ENCODE data around the gene FHAD1. TPM values are rescaled to one million over a fixed set of nuclear protein-coding genes. Genes with fewer than 3 reads are reported as not detected.

The FHAD1 gene
- polyA plus RNA-seq, 1 of the 3 experiments (the other 2 are of a cell fraction), result 0.48 TPM

- H3K4me2 ChIP-seq, result no peak overlapping the region
- CTCF ChIA-PET, result no interaction called here
- no peaks in the 10 kb centered on the region for H3K9me2 ChIP-seq
These were observed 79.9 kb downstream of the FHAD1 start for GRCh38 chr1:15326691-15327588.

More at GRCh38 chr1:15326691-15327588, 79.9 kb downstream of the FHAD1 start:
- H3K36me3 ChIP-seq (replicated peaks in 1 of 2; ENCODE audit: control insufficient read depth in 1 of 2, insufficient read depth in 2 of 2, low read length in 1 of 2), result no peaks in the 10 kb centered on the region
- no peaks in the 10 kb centered on the region for H3F3A ChIP-seq (replicated peaks; ENCODE audit: insufficient read depth)
- TF ChIP-seq GABPA (IDR thresholded peaks at IDR 0.05; ENCODE audit: low read depth) (no peak), MXI1 (IDR thresholded peaks at IDR 0.05; ENCODE audit: low read depth, low read length) (no peak; the same call in 1 of the 2 replicates), TCF12 (IDR thresholded peaks at IDR 0.05) (no peak), TEAD4 (IDR thresholded peaks at IDR 0.05; ENCODE audit: borderline replicate concordance, insufficient read depth) (no peak), USF1 (IDR thresholded peaks at IDR 0.05; ENCODE audit: borderline replicate concordance, low read depth) (no peak), FOXJ3 (CRISPR knock-in tag; IDR thresholded peaks at IDR 0.05) (no peak), CHD2 (IDR thresholded peaks at IDR 0.05; ENCODE audit: low read length, partially characterized antibody) (no peak), IRF3 (IDR thresholded peaks at IDR 0.05; ENCODE audit: low read depth, low read length) (no peak), ELF1 (IDR thresholded peaks at IDR 0.05) (no peak), RAD21 (IDR thresholded peaks at IDR 0.05; ENCODE audit: low read length) (no peak), REST (IDR thresholded peaks at IDR 0.05; ENCODE audit: low read depth, low read length) (no peak)
- 80% methylated on average over 24 of the region's 30 CpGs for WGBS (ENCODE audit: low lambda C conversion rate)
- H2AFZ ChIP-seq (ENCODE audit: low read depth), result no peak overlapping the region
- no peak overlapping the region for H3K9ac ChIP-seq
- peak; percentile 47 for DNase-seq
- POLR2A ChIA-PET, result no interaction called here
- H3K79me2 ChIP-seq (ENCODE audit: insufficient read depth), result no peaks in the 10 kb centered on the region
- H3K9me3 ChIP-seq, result no peaks in the 10 kb centered on the region
- no peak overlapping the region; a peak in 1 of 4 replicates for H3K4me3 ChIP-seq (ENCODE audit: low read depth in 2 of 2, low read length in 1 of 2)
- H3K27ac ChIP-seq (ENCODE audit: low read depth in 2 of 2, low read length in 1 of 2), result peak overlapping the region in 1 of 2 experiments; percentile 64; a peak in 2 of 4 replicates
- no peaks in the 10 kb centered on the region for H4K20me1 ChIP-seq (ENCODE audit: insufficient read depth)
- no peaks in the 10 kb centered on the region for H3K27me3 ChIP-seq (ENCODE audit: insufficient read depth)
- H3K4me1 ChIP-seq (ENCODE audit: control insufficient read depth in 1 of 2, insufficient read depth in 2 of 2, low read depth in 1 of 2, low read length in 1 of 2), result peaks cover 4 to 50% of the 10 kb centered on the region in 2 experiments; a peak in 1 of 4 replicates

Data from SK-N-SH (cell line).